ENCODE results near the gene EIF4A2. TPM values are rescaled to one million over a fixed set of nuclear protein-coding genes. Genes with fewer than 3 reads are reported as not detected.
A peak's percentile ranks its signal among the peaks of the same experiment; 100 is the strongest.

Gene EIF4A2
- total and polyA plus RNA-seq, 9 of the 15 experiments (the other 6 are each of a cell fraction or from before 2014, with no cell fraction given) = 307 to 754 (median 435) TPM

GRCh38 chr3:186826976-186827857 is 43.8 kb downstream of the EIF4A2 start (continued):
- TF ChIP-seq HMGXB4 (CRISPR knock-in tag; IDR thresholded peaks at IDR 0.05) = no peak
- TF ChIP-seq ZFP91 (CRISPR knock-in tag; IDR thresholded peaks at IDR 0.05) = no peak
- TF ChIP-seq ARID3A (IDR thresholded peaks at IDR 0.05; ENCODE audit: borderline replicate concordance, low read depth, low read length) = no peak
- TF ChIP-seq GATAD2A (IDR thresholded peaks at IDR 0.05) = no peak
- no peak for TF ChIP-seq SFPQ (IDR thresholded peaks at IDR 0.05; ENCODE audit: low read depth, low read length)
- no peak for TF ChIP-seq ZFP1 (CRISPR knock-in tag; IDR thresholded peaks at IDR 0.05)
- TF ChIP-seq RBM39 (optimal IDR thresholded peaks at IDR 0.05; ENCODE audit: low read depth, low read length) = no peak
- TF ChIP-seq BDP1 (IDR thresholded peaks at IDR 0.05; ENCODE audit: insufficient read depth, insufficient read length) = no peak
- no peak for TF ChIP-seq PHF20 (IDR thresholded peaks at IDR 0.05; ENCODE audit: partially characterized antibody)
- no peak for TF ChIP-seq TSHZ1 (CRISPR knock-in tag; IDR thresholded peaks at IDR 0.05)
- no peak for TF ChIP-seq ZNF785 (CRISPR knock-in tag; IDR thresholded peaks at IDR 0.05)
- TF ChIP-seq ZNF77 (CRISPR knock-in tag; IDR thresholded peaks at IDR 0.05) = no peak
- no peak for TF ChIP-seq HCFC1 (IDR thresholded peaks at IDR 0.05; ENCODE audit: low read depth, low read length)
- no peak for TF ChIP-seq ATF2 (CRISPR knock-in tag; IDR thresholded peaks at IDR 0.05)
- peak; percentile 99 for TF ChIP-seq CEBPB (tag; IDR thresholded peaks at IDR 0.05)

Data from K562 (cell line).